IPS-15b (cell line): Measurements from ENCODE around the gene LMX1A.

Experiments used
- H3K27me3 ChIP-seq: one replicate; pipeline ENCODE4 v1.6.1; 2013; ENCODE audit warnings: low read length; ENCODE audit not compliant: control insufficient read depth, insufficient read depth
- H3K36me3 ChIP-seq: one replicate; pipeline ENCODE4 v1.6.1; 2013; ENCODE audit warnings: low read length; ENCODE audit not compliant: control insufficient read depth, insufficient read depth
- H3K4me1 ChIP-seq: one replicate; pipeline ENCODE4 v1.6.1; 2013; ENCODE audit warnings: mild to moderate bottlenecking, low read length; ENCODE audit not compliant: control insufficient read depth, insufficient read depth
- H3K4me3 ChIP-seq: one replicate; pipeline ENCODE4 v1.5.1; 2013; ENCODE audit warnings: low read depth, low read length
- H3K9ac ChIP-seq: one replicate; pipeline ENCODE4 v1.6.1; 2013; ENCODE audit warnings: low read depth, mild to moderate bottlenecking, low read length
- H3K9me3 ChIP-seq: one replicate; pipeline ENCODE4 v1.6.1; 2013; ENCODE audit warnings: mild to moderate bottlenecking, low read length; ENCODE audit not compliant: control insufficient read depth, insufficient read depth

The LMX1A gene

DNA sequence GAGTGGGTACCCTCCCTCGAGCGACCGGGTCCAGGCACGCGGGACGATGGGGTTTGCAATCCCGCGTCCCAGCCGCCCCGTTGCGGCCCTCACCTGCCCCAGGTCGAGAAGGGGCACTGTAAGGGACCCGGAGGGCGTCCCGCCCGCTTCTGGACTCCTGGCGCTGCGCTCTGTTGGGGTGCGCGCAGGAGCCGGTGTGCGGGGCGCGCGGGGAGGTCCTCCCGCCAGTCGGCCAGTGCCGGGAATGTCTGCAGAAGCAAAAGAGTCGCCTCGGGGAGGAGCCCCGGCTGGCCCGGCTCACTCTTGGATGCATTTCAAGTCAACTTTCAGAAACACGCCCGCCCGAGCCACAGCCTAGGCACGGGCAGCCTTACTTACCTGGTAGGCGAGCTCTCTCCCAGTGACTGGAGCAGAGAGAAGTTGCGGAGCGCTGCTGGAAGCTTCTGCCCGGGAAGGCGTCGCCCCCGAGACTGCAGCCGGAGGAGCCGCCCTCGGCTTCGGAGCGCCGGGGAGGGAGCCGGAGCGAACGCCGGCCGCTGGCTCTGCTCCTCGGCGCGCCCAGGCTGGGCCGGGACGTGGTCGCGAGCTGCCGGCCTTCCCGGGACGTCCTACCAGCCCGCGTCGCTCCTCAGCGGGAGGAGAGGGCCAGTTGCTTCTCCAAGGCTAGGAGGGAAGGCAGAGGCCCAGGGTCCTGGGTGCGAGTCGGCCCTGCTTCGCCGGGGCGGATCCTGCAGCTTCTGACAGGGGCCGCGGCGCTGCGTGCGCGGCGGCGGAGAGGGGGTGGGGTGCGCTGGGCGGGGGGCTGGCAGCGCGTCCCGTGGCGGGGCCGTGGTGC is at the start of gene LMX1A:
TSS of gene LMX1A (minus strand) at position 739 of the 835 bp plus-strand sequence. CDS start 1,156 bp downstream, outside the sequence.
- H3K27me3 ChIP-seq = peaks cover 97% of the 10 kb centered on the region
- no peaks in the 10 kb centered on the region for H3K9me3 ChIP-seq
- H3K36me3 ChIP-seq = no peaks in the 10 kb centered on the region
- no peak within 1 kb of the TSS for H3K9ac ChIP-seq
- H3K4me3 ChIP-seq = peak within 1 kb of the TSS; percentile 66
- H3K4me1 ChIP-seq = peaks cover 11% of the 10 kb centered on the region

DNA sequence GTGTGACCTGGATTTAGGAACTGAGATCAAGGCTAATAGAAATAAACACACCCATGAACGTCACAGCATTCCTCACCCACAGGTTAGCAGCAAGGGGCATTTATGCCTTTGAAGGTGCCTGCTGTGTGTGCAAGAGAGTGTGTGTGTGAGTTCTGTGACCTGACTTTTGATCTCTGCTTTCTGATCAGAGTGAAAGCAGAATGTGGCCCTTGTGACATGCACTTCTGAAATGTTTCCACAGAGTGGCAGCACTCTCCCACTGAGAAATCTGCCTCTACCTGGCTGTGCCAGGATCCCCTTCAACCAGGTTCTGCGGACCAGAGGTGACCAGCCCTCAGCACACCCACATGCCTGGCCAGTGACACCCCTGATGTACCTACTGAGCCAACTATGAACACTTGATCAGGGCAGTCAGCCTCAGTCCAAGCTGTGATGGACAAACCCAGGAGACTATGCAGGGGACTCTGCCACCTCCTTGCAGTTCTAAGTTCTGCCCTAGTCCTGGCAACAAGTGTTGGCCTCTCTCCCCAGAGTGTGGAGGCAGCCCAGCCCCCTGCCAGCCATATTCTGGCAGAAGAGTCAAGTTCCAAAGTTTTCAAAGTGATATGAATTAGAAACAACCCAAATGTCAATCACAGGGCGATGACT is 47.4 kb upstream of the LMX1A start:
- Histone ChIP-seq H3K36me3 (no peaks in the 10 kb centered on the region), H3K4me3 (no peak overlapping the region), H3K4me1 (no peaks in the 10 kb centered on the region), H3K27me3 (no peaks in the 10 kb centered on the region), H3K9ac (no peak overlapping the region), H3K9me3 (no peaks in the 10 kb centered on the region)

DNA sequence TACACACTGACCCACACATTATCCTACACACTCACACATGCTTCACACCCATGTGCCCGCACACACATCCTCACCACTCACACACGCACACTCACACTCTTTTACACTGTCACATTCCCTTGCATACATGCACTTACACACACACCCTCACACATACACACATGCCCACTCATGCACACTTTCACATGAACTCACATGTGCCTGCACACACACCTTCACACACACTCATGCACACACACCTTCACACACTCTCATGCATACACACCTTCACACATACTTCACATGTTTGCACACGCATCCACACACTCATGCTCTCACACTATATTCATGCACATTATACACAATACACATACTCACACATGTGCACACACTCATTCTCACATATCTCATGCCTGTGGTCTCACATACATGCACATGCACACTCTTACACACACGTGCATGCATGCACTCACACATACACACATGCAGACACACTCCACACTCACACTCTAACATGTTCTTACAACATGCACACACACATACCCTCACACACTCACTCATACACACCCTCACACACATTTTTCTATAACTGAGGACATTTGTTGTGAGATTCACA is 46.1 kb upstream of the LMX1A start:
- Histone ChIP-seq H3K27me3 (no peaks in the 10 kb centered on the region), H3K4me1 (no peaks in the 10 kb centered on the region), H3K9ac (no peak overlapping the region), H3K9me3 (no peaks in the 10 kb centered on the region), H3K4me3 (no peak overlapping the region), H3K36me3 (no peaks in the 10 kb centered on the region)

DNA sequence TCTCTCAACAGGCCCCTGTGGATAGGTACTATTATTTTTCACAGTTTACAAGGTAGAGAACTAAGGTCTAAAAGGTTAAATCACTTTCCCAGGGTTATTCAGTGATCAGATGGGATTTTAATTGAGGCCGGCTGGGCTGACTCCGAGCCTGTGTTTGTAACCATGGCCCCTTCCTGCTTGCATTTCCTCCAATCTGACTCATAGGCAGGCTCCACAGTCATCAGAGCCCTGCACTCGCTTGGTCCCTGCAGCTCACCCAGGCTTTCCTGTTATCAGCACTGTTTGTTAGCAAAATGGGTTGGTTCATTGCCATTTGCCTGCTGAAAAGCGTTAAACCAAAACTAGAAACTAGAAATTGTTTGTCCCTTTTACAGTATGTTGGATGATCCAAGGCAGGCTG is 41.4 kb upstream of the LMX1A start:
- Histone ChIP-seq H3K9ac (no peak overlapping the region), H3K4me1 (no peaks in the 10 kb centered on the region), H3K27me3 (no peaks in the 10 kb centered on the region), H3K36me3 (no peaks in the 10 kb centered on the region), H3K4me3 (no peak overlapping the region), H3K9me3 (no peaks in the 10 kb centered on the region)

DNA sequence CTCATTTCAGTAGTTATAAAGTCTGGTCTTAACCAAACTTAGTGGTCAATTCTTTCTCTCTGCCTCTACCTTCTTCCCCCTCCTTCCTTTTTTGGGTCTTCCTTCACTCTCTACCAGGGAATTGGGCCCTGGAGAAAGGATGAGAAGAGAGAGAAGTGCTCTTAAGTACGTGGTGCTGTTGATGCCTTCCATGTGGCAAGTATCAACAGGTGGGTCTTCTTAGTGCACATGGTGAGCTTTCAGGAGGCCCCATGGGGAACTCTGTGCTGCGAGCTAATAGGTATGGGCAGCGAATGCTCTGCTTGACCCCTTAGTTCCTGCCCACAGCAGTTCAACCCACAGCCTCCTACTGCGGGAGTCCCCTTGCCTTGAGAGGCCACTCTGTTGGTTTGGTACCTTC is 39.4 kb upstream of the LMX1A start:
- Histone ChIP-seq H3K9me3 (no peaks in the 10 kb centered on the region), H3K4me3 (no peak overlapping the region), H3K4me1 (no peaks in the 10 kb centered on the region), H3K27me3 (peaks cover 6% of the 10 kb centered on the region), H3K9ac (no peak overlapping the region), H3K36me3 (no peaks in the 10 kb centered on the region)

DNA sequence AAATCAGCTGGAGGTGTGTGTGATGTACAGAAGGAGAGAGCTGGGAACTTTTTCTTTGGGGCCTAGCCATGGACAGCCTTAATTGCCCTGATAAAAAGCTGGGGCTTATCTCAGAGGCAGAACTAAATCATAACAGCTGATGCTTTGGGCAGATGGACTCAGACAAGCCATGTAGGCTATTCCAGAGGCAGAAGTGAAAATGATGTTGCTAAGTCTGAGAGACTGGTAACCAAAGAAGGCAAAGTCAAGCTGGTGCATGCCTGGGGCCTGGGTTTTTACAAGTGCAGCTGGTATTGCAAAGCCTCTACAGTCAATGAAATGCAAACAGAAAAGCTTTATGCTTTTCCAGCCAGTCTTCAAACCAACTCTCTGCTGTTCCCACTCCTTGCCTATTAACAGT is 39.0 kb upstream of the LMX1A start:
- Histone ChIP-seq H3K4me3 (no peak overlapping the region), H3K9me3 (no peaks in the 10 kb centered on the region), H3K4me1 (no peaks in the 10 kb centered on the region), H3K9ac (no peak overlapping the region), H3K36me3 (no peaks in the 10 kb centered on the region), H3K27me3 (peaks cover 6% of the 10 kb centered on the region)

DNA sequence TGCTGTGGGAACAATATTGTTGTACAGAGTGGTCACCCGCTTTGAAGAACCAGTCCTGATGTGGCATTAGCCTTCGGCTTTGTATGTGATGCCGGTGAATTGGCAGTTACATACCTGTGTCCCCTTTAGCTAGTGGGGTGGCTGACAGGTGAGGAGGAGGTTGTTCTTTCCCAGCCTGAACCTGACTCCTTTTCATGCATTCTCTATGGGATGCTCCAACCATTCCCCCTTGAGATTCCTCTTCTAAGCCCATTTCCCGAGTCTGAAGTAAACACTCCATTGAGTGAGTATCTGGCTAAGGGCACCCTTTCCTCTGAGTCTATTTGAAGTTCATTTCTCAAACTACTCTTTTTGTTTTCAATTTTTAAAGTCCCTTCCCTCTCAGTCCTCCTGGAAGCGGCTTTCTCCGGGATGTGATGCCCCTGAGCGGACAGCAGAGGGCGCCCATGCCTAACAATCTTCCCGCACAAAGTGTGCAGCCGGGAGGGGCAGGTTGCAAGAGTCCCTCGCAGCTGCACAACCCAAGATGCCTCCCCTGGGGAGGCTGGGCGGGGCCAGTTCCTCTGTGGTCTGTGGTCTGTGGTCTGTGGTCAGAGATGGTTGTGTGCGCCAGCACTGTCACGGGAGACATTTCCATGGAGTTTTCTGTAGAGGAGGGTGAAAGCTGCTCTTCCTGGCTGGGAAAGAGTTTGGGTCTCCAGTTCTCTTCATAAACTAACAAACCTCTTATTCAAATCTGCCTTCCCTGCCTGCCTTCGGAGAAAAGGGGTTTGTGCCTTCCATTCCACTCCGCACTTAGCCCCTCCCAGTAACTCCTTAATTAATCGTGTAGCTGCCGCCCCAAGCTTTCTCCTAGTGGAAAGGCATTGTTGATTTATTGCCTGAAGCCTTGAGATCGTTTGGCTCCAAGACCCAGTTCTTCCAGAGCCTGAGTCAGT is 36.4 kb upstream of the LMX1A start:
- no peaks in the 10 kb centered on the region for H3K9me3 ChIP-seq
- peak overlapping the region; percentile 16 for H3K9ac ChIP-seq
- H3K36me3 ChIP-seq = no peaks in the 10 kb centered on the region
- H3K4me3 ChIP-seq = peak overlapping the region; percentile 49
- H3K27me3 ChIP-seq = peaks cover 14% of the 10 kb centered on the region
- H3K4me1 ChIP-seq = no peaks in the 10 kb centered on the region

DNA sequence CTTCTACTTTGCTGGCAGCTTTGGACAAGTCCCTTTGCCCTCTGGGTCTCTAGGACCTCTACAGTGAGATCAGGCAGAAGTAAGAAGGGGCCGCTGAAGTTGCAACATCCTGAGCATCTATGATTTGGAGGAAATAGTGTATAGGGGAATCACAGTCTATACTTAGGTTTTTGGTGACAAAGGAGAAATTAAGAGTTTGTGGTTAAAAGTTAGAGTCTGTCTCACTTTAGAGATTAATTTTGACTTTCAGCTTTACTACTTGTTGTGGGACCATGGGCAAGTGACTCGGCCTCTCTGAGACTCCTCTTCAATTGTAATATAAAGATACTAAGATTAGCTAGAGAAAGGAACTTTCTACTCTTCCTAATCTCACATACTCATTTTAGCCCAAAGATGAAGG is 33.1 kb upstream of the LMX1A start:
- Histone ChIP-seq H3K9me3 (no peaks in the 10 kb centered on the region), H3K4me1 (no peaks in the 10 kb centered on the region), H3K4me3 (no peak overlapping the region), H3K36me3 (no peaks in the 10 kb centered on the region), H3K9ac (no peak overlapping the region), H3K27me3 (peaks cover 14% of the 10 kb centered on the region)

DNA sequence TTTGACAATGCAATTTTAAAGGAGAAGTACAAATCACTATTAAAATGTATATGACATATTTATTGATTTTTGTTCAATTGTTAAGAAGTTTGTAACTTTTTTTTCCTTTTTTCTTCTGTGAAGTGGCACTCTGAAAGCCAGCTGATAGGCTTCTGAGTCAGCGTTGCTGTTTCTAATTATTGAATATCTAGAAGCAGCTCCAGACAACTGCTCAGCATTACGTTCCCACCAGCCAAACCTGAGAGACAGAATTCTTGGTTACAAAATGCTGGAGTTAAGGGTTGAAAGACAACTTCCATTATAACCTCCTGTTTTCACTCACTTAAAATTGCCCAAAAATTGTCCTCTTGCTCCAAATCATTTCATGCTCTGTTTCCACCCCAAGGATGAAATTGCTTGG is 31.4 kb upstream of the LMX1A start:
- no peaks in the 10 kb centered on the region for H3K36me3 ChIP-seq
- no peaks in the 10 kb centered on the region for H3K4me1 ChIP-seq
- peaks cover 14% of the 10 kb centered on the region for H3K27me3 ChIP-seq
- H3K9me3 ChIP-seq = no peaks in the 10 kb centered on the region
- H3K4me3 ChIP-seq = no peak overlapping the region
- H3K9ac ChIP-seq = no peak overlapping the region

DNA sequence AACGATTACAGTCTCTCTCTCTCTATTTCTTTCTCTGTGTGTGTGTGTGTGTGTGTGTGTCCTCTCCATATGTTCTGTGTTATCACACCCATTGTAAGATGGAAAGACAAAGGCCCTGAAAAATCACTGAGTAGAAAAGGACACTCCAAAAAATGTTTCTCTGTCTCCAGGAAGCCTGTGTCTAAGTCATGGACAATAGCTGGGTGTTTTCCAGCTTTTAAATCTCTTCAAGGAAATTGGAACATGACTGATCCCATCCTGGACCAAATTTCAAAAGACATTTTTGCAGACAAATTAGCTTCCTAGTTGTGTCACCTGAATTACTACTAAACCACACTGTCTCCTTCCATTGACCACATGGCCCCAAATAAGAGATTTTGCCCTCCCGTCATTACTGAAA is 31.0 kb upstream of the LMX1A start:
- Histone ChIP-seq H3K4me1 (no peaks in the 10 kb centered on the region), H3K9ac (no peak overlapping the region), H3K9me3 (no peaks in the 10 kb centered on the region), H3K4me3 (no peak overlapping the region), H3K27me3 (peaks cover 14% of the 10 kb centered on the region), H3K36me3 (no peaks in the 10 kb centered on the region)
